Measurements from ENCODE around the gene PHRF1. TPM values are rescaled to one million over a fixed set of nuclear protein-coding genes. Genes with fewer than 3 reads are reported as not detected.

Gene PHRF1
- total and polyA plus RNA-seq, 9 of the 15 experiments (the other 6 are each of a cell fraction or from before 2014, with no cell fraction given) = 0.07 to 37.2 (median 7.7) TPM

- TF ChIP-seq ZBTB40 (IDR thresholded peaks at IDR 0.05) (peak; percentile 77), ZBTB40 (CRISPR knock-in tag; IDR thresholded peaks at IDR 0.05) (no peak), HMGN3 (IDR thresholded peaks at IDR 0.05; ENCODE audit: borderline replicate concordance, extremely low read depth, insufficient read length, low read depth, low read length) (peak; percentile 55), GMEB1 (CRISPR knock-in tag; IDR thresholded peaks at IDR 0.05) (peak; percentile 86), ZNF311 (CRISPR knock-in tag; IDR thresholded peaks at IDR 0.05) (no peak), KAT7 (CRISPR knock-in tag; IDR thresholded peaks at IDR 0.05; ENCODE audit: borderline replicate concordance) (peak; percentile 14; the same call in 1 of the 2 replicates), PTTG1 (tag; IDR thresholded peaks at IDR 0.05; ENCODE audit: low read depth) (no peak), ZNF77 (CRISPR knock-in tag; IDR thresholded peaks at IDR 0.05) (no peak), POLR2B (IDR thresholded peaks at IDR 0.05; ENCODE audit: low read depth, partially characterized antibody) (peak; percentile 60), ESRRA (IDR thresholded peaks at IDR 0.05; ENCODE audit: borderline replicate concordance, low read depth) (peak; percentile 54; the same call in 1 of the 2 replicates), TGIF2 (CRISPR knock-in tag; IDR thresholded peaks at IDR 0.05) (no peak), MAZ (CRISPR knock-in tag; conservative IDR thresholded peaks at IDR 0.05 in 1 of 2, IDR thresholded peaks at IDR 0.05 in 1 of 2) (peak; percentile 94 to 96), PHF21A (IDR thresholded peaks at IDR 0.05; ENCODE audit: borderline replicate concordance, low read depth) (no peak), TSC22D4 (tag; IDR thresholded peaks at IDR 0.05) (no peak), PTRF (tag; IDR thresholded peaks at IDR 0.05) (no peak), ZNF282 (CRISPR knock-in tag; IDR thresholded peaks at IDR 0.05) (no peak), TBP (optimal IDR thresholded peaks at IDR 0.05; ENCODE audit: low read depth, low read length) (peak; percentile 66)
Observed at GRCh38 chr11:535519-536454, 40.5 kb upstream of the PHRF1 start, which contains the start of gene HRAS (continued).

All from K562 (cell line).